ENCODE results near the gene SLC37A4.
"Not testable (repeated sequence)": the region's sequence is repeated elsewhere in the genome, so short reads cannot be mapped to it uniquely, and the experiment has no call there.

The SLC37A4 gene

DNA sequence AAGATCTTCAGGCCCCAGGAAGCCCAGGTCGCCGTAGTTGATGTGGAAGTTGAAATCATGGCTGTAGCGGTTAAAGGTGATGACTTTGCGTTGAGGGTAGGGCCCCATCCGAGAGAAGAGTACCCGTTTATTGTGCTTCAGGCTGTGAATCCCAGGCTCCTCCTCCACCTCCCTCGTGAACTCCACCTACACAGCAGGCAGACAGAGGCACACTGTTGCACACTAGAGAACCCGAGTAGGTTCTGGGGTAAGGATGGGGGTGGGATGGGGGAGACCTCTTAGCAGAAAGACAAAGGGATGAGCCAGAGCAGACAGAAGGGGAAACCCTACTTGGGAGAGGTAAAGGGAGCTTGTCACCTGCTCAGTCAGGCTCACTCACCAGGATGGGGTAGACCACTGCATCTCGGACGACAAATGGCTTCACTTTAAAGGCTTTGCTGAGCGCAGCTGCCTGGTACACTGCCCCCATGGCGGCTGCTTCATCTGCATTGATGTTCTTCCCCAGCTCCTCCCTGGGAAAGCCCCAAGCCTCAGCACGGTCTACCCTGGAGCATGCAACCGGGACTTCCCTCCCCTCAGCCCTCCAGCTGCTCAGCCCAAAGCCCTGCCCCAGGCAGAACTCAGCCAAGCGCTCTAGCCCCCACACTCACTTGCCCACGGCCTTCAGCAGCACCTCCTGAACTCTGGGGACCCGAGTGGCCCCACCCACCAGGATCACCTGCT is 20.9 kb upstream of the SLC37A4 start:
- H3K4me3 ChIP-seq (ENCODE audit: low read length): no peak overlapping the region; the same call in 1 of the 2 replicates

DNA sequence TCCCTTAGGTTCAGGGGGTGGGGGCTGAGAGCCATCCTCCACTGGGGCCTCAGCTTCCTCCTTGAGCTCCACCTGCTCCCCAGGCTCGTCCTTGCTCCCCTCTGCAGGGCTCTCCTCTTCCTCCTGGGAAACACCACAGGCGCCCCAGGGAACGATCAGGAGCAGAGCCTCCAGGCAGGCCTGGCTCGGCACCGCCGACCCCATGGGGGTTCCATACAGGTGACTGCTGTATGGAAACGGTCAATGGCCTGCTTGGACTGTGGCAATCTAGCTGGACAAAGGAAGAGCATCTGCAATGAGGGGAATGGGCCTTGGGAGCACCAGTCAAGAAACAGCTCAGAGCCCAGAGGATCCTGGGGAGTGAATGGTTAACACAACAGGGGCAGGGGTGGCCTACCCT is 18.4 kb upstream of the SLC37A4 start:
- no peak overlapping the region for H3K4me3 ChIP-seq (ENCODE audit: low read length)
- TF ChIP-seq ZNF274 (IDR thresholded peaks at IDR 0.05; ENCODE audit: low read depth, low read length): no peak

More for the DNA sequence above, 20.9 kb upstream of the SLC37A4 start:
- TF ChIP-seq ZNF274 (IDR thresholded peaks at IDR 0.05; ENCODE audit: low read depth, low read length): no peak

DNA sequence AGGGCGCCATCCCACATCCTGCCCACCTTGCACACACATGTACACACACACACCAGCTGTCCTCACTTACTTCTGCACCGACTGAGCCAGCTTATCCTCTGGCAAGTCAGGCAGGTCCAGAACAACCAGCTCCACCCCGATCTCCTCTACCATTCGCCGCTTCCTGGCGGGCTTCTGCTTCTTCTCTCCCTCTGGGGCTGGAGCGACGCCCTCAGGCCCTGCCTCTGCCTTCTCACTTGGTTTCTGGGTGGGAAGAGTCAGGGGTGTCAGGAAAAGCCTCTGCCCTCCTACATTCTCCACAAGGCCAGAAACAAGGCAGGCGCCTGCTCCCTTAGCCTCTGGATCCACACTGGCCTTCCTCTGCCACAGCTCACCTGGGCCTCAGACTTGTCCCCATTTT is 18.0 kb upstream of the SLC37A4 start:
- H3K4me3 ChIP-seq (ENCODE audit: low read length): no peak overlapping the region
- TF ChIP-seq ZNF274 (IDR thresholded peaks at IDR 0.05; ENCODE audit: low read depth, low read length): no peak

DNA sequence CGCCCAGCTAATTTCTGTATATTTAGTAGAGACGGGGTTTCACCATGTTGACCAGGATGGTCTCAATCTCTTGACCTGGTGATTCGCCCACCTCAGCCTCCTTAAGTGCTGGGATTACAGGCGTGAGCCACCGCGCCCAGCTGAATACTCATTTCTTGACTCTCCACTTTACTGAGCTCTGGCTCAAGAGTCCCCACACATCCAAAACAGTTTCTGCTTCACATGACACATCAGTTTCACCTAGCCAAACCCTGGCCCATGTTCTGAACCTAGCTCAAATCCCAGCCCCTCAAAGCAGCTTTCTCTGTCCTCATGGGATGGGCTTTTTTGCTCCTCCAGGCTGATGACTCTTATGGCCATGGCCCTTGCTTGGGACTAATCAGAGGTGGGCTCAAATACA is 16.5 kb upstream of the SLC37A4 start:
- no peak for TF ChIP-seq ZNF274 (IDR thresholded peaks at IDR 0.05; ENCODE audit: low read depth, low read length)
- no peak overlapping the region for H3K4me3 ChIP-seq (ENCODE audit: low read length)

DNA sequence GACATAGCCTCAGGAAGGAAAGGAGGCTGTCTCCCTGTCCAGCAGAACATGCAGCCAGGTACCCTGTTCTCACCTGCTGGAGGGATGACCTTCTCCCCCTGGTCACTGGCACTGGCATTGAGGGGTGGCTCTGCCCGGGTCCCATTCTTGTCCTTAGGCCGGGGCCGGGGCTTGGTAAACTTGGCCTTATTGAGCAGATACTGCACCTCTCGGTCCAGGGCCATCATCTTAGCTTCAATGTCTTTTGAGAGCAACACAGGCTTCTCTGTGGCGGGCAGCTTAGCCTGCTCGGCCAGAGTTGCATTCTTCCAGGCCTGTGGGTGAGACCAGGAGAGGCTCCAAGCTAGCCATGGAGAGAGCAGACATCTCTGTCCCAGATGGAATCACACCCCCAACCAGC is 15.8 kb upstream of the SLC37A4 start:
- TF ChIP-seq ZNF274 (IDR thresholded peaks at IDR 0.05; ENCODE audit: low read depth, low read length): no peak
- H3K4me3 ChIP-seq (ENCODE audit: low read length): no peak overlapping the region

DNA sequence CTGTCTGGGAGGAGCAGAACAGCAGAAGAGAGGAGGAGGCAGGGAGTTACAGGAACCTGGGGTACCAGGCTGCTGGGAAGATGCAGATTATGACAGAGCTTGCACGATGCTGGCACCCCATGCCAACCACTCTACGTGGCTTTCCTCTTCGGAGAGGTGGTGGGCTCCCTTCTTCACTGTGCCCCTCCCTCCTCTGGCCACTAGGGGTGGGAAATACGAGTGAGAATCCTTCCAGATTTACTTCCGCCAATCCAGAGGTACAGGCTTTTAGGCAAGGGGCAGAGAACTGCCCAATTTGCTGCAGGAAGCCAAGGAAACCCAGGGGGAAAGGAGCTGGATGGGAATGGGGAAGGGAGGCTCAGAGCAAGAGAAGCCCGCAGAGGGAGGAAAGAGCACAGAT is 14.0 kb upstream of the SLC37A4 start:
- TF ChIP-seq ZNF274 (IDR thresholded peaks at IDR 0.05; ENCODE audit: low read depth, low read length): no peak
- no peak overlapping the region for H3K4me3 ChIP-seq (ENCODE audit: low read length)

DNA sequence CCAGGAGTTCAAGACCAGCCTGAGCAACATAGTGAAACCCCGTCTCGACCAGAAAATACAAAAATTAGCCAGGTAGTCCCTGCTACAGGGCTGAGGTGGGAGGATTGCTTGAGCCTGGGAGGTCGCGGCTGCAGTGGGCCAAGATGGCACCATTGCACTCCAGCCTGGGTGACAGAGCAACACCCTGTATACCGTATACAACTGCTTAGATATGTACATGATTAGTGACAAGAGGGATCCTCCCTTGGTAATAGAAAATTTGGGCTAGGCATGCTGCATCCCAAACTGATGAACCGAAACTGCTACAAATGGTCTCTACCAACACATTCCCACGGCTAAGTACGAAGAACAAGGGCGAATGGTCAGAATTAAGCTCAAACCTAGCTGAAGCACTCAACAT is 12.2 kb upstream of the SLC37A4 start:
- H3K4me3 ChIP-seq (ENCODE audit: low read length): no peak overlapping the region
- no peak for TF ChIP-seq ZNF274 (IDR thresholded peaks at IDR 0.05; ENCODE audit: low read depth, low read length)

DNA sequence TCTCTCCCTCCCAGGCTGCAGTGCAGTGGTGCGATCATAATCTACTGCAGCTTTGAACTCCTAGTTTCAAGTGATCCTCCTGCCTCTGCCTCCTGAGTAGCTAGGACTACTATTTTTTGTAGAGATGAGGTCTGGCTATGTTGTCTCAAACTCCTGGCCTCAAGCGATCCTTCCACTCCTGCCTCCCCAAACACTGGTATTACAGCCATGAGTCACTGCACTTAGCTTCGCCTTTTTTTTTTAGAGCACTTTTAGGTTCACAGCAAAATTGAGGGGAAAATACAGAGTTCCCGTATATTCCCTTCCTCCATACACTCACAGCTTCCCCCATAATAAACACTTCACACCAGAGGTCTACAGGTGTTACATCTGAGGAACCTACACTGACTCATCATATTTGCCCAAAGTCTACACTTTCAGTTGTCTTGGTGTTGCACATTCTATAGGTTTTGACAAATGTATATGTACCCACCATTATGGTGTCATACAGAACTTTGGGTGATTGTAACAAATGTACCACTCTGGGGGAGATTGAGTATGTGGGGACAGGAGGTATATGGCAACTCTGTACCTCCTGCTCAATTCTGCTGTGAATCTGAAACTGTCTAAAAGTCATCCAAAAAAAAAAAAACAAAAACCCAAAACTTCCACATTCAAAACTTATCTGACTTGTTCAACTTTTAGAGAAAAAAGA is 11.3 kb upstream of the SLC37A4 start:
- H3K4me3 ChIP-seq (ENCODE audit: low read length): no peak overlapping the region
- TF ChIP-seq ZNF274 (IDR thresholded peaks at IDR 0.05; ENCODE audit: low read depth, low read length): no peak

DNA sequence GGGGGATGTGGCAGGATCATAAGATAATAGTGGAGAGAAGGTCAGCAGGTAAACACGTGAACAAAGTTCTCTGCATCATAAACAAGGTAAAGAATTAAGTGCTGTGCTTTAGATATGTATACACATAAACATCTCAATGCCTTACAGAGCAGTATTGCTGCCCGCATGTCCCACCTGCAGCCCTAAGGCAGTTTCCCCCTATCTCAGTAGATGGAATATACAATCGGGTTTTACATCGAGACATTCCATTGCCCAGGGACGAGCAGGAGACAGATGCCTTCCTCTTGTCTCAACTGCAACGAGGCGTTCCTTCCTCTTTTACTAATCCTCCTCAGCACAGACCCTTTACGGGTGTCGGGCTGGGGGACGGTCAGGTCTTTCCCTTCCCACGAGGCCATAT is 8.8 kb upstream of the SLC37A4 start:
- H3K4me3 ChIP-seq (ENCODE audit: low read length): not testable (repeated sequence)

DNA sequence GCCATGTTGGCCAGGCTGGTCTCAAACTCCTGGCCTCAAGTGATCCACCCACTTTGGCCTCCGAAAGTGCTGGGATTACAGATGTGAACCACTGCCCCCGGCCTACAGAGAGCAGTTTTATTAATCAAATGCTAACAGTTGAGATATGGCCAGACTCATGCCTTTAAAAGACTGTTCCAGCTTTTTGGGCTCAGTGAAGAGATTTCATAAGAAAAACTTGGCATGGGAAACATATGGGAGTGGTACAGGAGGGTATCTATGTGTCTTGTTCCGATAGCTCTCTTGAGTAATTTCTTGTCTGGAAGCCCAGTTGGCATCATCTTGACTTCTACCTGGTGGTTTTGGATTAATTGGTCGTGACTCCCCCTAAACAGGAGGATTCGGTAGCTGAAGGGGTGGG is 8.2 kb upstream of the SLC37A4 start:
- H3K4me3 ChIP-seq (ENCODE audit: low read length): no peak overlapping the region
- no peak for TF ChIP-seq ZNF274 (IDR thresholded peaks at IDR 0.05; ENCODE audit: low read depth, low read length)

DNA sequence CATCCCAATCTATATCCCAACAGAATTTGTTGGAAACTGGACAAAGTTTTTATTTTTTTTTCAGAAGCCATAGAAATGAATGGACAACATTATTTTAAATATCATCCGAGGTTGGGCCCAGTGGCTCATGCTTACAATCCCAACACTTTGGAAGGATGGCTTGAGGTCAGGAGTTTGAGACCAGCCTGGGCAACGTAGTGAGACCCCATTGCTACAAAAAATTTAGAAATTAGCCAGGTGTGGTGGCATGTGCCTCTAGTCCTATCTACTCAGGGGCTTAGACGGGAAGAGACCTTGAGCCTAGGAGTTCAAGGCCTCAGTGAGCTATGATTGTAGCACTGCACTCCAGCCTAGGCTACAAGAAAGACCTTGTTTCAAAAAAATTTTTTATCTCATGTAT is 4.1 kb upstream of the SLC37A4 start:
- no peak for TF ChIP-seq ZNF274 (IDR thresholded peaks at IDR 0.05; ENCODE audit: low read depth, low read length)
- no peak overlapping the region for H3K4me3 ChIP-seq (ENCODE audit: low read length)

DNA sequence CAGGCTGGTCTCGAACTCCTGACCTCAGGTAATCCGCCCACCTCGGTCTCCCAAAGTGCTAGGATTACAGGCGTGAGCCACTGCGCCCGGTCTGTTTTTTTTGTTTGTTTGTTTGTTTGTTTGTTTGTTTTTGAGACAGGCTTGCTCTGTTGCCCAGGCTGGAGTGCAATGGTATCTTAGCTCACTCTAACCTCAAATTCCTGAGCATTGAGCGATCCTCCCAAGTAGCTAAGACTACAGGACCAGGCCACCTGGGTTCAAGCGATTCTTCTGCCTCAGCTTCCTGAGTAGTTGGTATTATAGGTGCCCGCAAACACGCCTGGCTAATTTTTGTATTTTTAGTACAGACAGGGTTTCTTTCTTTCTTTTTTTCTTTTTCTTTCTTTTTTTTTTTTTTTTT is 2.7 kb upstream of the SLC37A4 start:
- not testable (repeated sequence) for H3K4me3 ChIP-seq (ENCODE audit: low read length)

DNA sequence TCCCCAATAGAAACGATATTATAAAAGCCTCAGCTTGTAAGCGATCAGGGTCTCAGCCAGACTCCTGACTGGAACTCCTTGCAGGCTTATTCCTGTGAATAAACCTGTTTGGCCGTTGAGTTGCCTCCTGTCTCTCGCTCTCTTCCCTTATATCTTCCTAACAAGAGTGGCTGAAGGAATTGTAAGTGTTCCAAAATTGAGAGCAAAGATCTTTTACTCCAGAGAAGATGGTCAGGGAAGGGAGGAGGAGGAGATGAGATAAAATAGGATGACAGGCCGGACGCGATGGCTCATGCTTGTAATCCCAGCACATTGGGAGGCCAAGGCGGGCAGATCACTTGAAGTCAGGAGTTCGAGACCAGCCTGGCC is 1.2 kb upstream of the SLC37A4 start:
- H3K4me3 ChIP-seq (ENCODE audit: low read length): no peak overlapping the region
- TF ChIP-seq ZNF274 (IDR thresholded peaks at IDR 0.05; ENCODE audit: low read depth, low read length): no peak

DNA sequence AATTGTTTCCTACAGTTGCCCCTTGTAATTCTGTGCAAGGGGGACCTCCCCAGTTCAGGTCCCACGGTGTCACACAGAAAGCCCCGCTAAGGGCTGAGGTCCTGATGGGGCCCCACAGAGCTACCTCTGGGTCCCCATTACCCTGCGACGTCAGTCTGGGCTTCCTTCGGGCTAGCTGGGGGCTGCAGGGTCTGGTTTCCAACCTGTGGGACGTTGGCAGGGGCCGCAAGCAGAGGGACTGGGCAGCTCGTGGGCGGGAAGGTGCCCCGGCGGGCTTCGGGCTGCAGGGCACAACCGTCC is 698 bp downstream of the SLC37A4 start:
- H3K4me3 ChIP-seq (ENCODE audit: low read length): peak overlapping the region; percentile 82
- TF ChIP-seq ZNF274 (IDR thresholded peaks at IDR 0.05; ENCODE audit: low read depth, low read length): no peak

DNA sequence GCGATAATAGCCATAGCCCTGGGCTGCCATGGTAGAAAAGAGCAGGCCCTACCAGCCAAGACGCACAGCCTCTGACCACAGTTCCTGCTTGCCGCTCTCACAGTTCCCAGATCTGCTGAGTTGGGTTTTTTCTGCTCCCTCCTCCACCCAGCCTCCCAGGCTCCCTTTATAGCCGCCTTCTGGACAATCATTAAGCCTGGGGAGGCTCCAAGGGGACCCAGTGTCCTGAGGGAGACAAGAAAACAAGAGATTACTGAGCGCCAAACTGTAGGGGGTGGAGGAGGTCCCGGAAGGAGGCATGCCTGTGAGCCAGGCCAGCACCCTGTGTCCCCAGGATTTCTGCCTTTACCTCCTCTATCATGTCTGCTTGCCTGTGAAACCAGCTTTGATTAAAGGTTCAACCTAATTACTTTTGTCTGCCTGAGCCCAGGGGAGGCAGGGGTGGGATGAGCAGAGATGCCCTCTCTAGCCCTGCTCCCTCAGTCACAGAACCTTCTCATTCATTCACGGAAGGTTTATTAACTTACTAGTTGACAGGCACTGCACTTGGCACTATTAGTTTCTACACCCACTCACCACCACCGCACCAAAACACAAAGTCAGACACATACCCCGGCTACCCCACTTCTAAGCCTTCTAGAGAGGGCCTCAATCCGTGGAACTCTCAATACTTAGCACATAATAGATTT is 1.2 kb downstream of the SLC37A4 start:
- H3K4me3 ChIP-seq (ENCODE audit: low read length): peak overlapping the region; percentile 82
- TF ChIP-seq ZNF274 (IDR thresholded peaks at IDR 0.05; ENCODE audit: low read depth, low read length): no peak

DNA sequence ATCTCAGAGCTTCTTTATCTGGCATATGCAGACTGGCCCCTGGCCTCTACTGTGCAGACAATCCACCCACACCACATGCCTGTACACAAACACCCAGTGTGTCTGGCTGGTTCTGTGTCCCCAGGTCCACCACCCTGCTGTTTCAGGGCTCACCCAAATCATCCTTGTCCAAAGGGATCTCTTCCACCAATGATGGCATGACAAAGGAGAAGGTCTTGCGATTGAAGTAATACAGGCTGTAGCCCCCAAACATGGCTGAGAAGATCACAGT is 1.7 kb downstream of the SLC37A4 start:
- no peak overlapping the region for H3K4me3 ChIP-seq (ENCODE audit: low read length)
- no peak for TF ChIP-seq ZNF274 (IDR thresholded peaks at IDR 0.05; ENCODE audit: low read depth, low read length)
